Activated CD8-positive, alpha-beta T cell treated with anti-CD3 and anti-CD28 coated beads for 36 hours (primary cell): ENCODE data around the gene PIK3AP1. TPM values are rescaled to one million over a fixed set of nuclear protein-coding genes. Genes with fewer than 3 reads are reported as not detected.

Experiments
- ATAC-seq: fragments of 200-7000 bp; cut with Tn5 transposase; one replicate; pipeline ENCODE4 v1.10.0; 2021; ENCODE audit warnings: mild to moderate bottlenecking, moderate library complexity
- CTCF ChIA-PET: fragments of 350-600 bp; sonication (Branson Sonifier 250); formaldehyde crosslinking; loops from one replicate; lab custom pipeline; 2021; ENCODE audit warnings: antibody characterized with exemption; lab: Charles Lee
- POLR2A ChIA-PET: fragments of 350-600 bp; sonication (Branson Sonifier 250); formaldehyde crosslinking; loops from one replicate; lab custom pipeline; 2021; ENCODE audit warnings: antibody characterized with exemption; lab: Charles Lee
- DNase-seq: peaks from one replicate; pipeline ENCODE4 v3.0.0-alpha.2; 2020
- H3K27ac Mint-ChIP-seq: one replicate; pipeline ENCODE4 v1.8.0; 2021; ENCODE audit warnings: mild to moderate bottlenecking, mixed read lengths
- H3K27me3 Mint-ChIP-seq: one replicate; pipeline ENCODE4 v1.8.0; 2021; ENCODE audit warnings: mixed read lengths
- H3K36me3 Mint-ChIP-seq: one replicate; pipeline ENCODE4 v1.8.0; 2021; ENCODE audit warnings: low read depth, mixed read lengths
- H3K4me1 Mint-ChIP-seq: one replicate; pipeline ENCODE4 v1.8.0; 2021; ENCODE audit warnings: low read depth, mixed read lengths
- H3K4me3 Mint-ChIP-seq: one replicate; pipeline ENCODE4 v1.8.0; 2021; ENCODE audit warnings: mild to moderate bottlenecking, moderate library complexity, mixed read lengths
- H3K9me3 Mint-ChIP-seq: one replicate; pipeline ENCODE4 v1.8.0; 2021; ENCODE audit warnings: mixed read lengths
- CTCF ChIP-seq: fragments of 200-600 bp; IDR thresholded peaks from one replicate; pipeline ENCODE4 v1.8.0; 2022; ENCODE audit warnings: antibody characterized with exemption, mild to moderate bottlenecking
- intact Hi-C: fragments of 100-400 bp; cut with micrococcal nuclease; formaldehyde crosslinking; loops from one replicate; pipeline ENCODE4 v1.10.0; 2022
- total RNA-seq, 2 experiments: library from RNA; stranded (reverse); gene quantifications; one replicate each; pipeline ENCODE4 v1.2.3, GENCODE V29; 2021

Gene PIK3AP1
- total RNA-seq, 2 experiments from 2014 or later = 4.1 to 4.7 TPM

GRCh38 chr10:96688789-96689188, 31.5 kb downstream of the PIK3AP1 start:
- H3K27me3 Mint-ChIP-seq = no peaks in the 10 kb centered on the region
- intact Hi-C loops = no loop called here
- H3K36me3 Mint-ChIP-seq = no peaks in the 10 kb centered on the region
- H3K4me1 Mint-ChIP-seq = peaks cover 24% of the 10 kb centered on the region
- H3K4me3 Mint-ChIP-seq = no peak overlapping the region
- TF ChIP-seq CTCF = no peak
- no peak overlapping the region for H3K27ac Mint-ChIP-seq
- no peak for DNase-seq
- POLR2A ChIA-PET = no interaction called here
- H3K9me3 Mint-ChIP-seq = no peaks in the 10 kb centered on the region
- no peak for ATAC-seq
- CTCF ChIA-PET = no interaction called here

GRCh38 chr10:96687317-96688012, 32.8 kb downstream of the PIK3AP1 start:
- DNase-seq (no peak), ATAC-seq (no peak)
- Mint-ChIP-seq H3K4me3 (no peak overlapping the region), H3K27ac (peak overlapping the region; percentile 1), H3K36me3 (no peaks in the 10 kb centered on the region), H3K9me3 (no peaks in the 10 kb centered on the region), H3K27me3 (no peaks in the 10 kb centered on the region), H3K4me1 (peaks cover 16% of the 10 kb centered on the region)
- ChIA-PET POLR2A (no interaction called here), CTCF (no interaction called here)
- no peak for TF ChIP-seq CTCF
- intact Hi-C loops = no loop called here

GRCh38 chr10:96686514-96686913, 33.8 kb downstream of the PIK3AP1 start:
- TF ChIP-seq CTCF = no peak
- ChIA-PET POLR2A (no interaction called here), CTCF (no interaction called here)
- DNase-seq (no peak), ATAC-seq (no peak)
- H3K4me1 Mint-ChIP-seq = peaks cover 13% of the 10 kb centered on the region
- no peaks in the 10 kb centered on the region for H3K36me3 Mint-ChIP-seq
- intact Hi-C loops = no loop called here
- no peak overlapping the region for H3K4me3 Mint-ChIP-seq
- no peaks in the 10 kb centered on the region for H3K9me3 Mint-ChIP-seq
- H3K27ac Mint-ChIP-seq = no peak overlapping the region
- no peaks in the 10 kb centered on the region for H3K27me3 Mint-ChIP-seq

GRCh38 chr10:96685306-96685705, 35.0 kb downstream of the PIK3AP1 start:
- Mint-ChIP-seq H3K27ac (no peak overlapping the region), H3K9me3 (peaks cover 4% of the 10 kb centered on the region), H3K4me3 (no peak overlapping the region), H3K27me3 (no peaks in the 10 kb centered on the region), H3K4me1 (peaks cover 7% of the 10 kb centered on the region), H3K36me3 (no peaks in the 10 kb centered on the region)
- ATAC-seq (no peak), DNase-seq (no peak)
- no peak for TF ChIP-seq CTCF
- intact Hi-C loops = no loop called here
- POLR2A ChIA-PET = no interaction called here
- CTCF ChIA-PET = interaction anchor here (0.9 kb wide), 1 partner anchor 34 kb away, joined by 3 read pairs; no protein-coding TSS in a partner anchor

- H3K4me3 Mint-ChIP-seq = no peak overlapping the region
- no peaks in the 10 kb centered on the region for H3K36me3 Mint-ChIP-seq
- H3K9me3 Mint-ChIP-seq = peaks cover 4% of the 10 kb centered on the region
- TF ChIP-seq CTCF = no peak
- ATAC-seq = no peak
- peaks cover 7% of the 10 kb centered on the region for H3K4me1 Mint-ChIP-seq
- H3K27ac Mint-ChIP-seq = no peak overlapping the region
- ChIA-PET POLR2A (no interaction called here), CTCF (interaction anchor here (0.9 kb wide), 1 partner anchor 34 kb away, joined by 3 read pairs; no protein-coding TSS in a partner anchor)
- no peaks in the 10 kb centered on the region for H3K27me3 Mint-ChIP-seq
- intact Hi-C loops = no loop called here
- no peak for DNase-seq
Observed at GRCh38 chr10:96684826-96685225, 35.5 kb downstream of the PIK3AP1 start.
